NCI-H2196 (cell line): ENCODE data around the gene NFXL1.

Source experiments
- DNase-seq: peaks from one replicate; lab custom pipeline; 2025; ENCODE audit not compliant: unreplicated experiment; lab: John Stamatoyannopoulos, UW

The NFXL1 gene

GRCh38 chr4:47835494-47835893, 78.9 kb downstream of the NFXL1 start:
- no peak for DNase-seq

DNA sequence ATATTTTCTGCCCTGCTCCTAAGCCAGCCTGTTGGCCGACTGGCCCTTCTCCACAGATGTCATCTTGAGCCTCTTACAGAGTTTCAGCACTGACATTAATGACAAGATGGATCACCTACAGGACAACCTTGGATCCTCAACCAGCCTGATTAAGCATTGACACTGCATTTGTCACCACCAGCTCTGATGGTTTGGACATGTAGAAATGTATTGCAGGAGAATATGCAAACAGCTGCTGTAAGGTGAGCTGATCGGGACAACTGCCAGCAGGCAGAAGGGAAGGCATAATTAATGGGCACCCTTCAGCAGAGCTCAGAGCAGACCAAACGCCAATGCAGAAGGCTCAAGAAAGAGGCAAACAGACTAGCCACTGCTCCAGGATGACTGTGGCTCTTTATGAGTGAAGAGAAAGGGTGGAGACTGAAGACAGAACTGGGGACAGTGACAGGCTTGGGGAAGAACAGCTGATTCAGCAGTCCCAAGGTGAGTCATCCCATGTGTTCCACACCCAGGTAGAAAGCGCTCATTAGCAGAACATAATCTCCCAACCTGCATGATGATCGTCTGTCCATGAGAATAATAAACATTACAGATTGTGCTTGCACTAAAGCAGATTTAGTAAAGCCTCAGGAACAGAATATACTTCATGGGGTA, 83.2 kb downstream of the NFXL1 start:
- peak; percentile 50 for DNase-seq

DNA sequence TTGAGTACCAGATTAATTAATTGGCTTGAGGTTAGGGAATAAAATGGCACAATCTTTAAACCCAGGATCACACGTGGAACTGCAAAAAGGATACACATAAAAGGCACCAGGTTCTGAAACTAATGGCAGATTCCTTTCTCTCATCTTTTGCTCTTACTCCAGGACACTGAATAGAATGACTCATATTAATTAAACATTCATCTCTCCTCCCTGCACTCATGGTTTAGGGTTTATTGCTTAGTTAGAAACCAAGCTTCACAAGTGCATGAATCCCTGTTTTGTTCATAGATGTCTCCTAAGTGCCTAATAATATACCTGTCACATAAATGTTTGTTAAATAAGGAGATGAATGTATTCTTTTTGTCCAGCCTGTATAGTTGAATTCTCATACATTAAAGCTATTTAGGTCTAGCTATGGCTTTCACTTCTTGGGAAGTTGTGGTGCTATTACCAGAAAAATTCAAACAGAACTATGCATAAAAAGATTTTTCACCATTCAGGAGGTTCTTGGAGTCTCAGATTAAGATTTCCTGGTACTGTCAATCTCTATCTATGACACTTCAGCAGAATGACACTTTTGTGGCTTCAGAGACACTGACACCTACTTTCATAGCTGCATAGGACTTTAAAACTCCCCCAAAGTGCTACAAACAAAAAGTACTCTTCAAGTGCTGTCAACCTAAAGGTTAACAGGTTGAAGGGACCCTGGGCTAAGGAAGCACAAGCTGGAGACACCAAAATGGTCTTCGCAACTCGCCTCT, 83.9 kb downstream of the NFXL1 start:
- no peak for DNase-seq

DNA sequence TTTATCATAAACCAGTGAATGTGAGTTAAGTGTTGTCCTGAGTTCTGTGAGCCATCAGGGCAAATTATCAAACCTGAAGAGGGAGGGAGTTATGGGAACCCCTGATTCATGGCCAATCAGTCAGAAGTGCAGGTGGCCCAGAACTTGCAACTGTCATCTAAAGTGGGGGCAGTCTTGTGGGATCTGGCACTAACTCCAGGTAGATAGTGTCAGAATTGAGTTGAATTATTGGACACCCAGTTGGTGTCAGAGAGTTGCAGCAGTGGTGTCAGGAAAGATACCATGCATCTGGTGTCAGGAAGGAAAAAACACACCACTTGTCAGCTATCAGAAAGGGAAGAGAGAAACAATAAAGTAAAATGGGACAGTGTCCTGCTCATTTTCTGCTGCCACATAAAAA, 84.9 kb downstream of the NFXL1 start:
- DNase-seq = no peak

- DNase-seq = no peak
Observed at GRCh38 chr4:47827343-47828047, 86.9 kb downstream of the NFXL1 start.

- no peak for DNase-seq
Observed at GRCh38 chr4:47824840-47825239, 89.5 kb downstream of the NFXL1 start.

DNA sequence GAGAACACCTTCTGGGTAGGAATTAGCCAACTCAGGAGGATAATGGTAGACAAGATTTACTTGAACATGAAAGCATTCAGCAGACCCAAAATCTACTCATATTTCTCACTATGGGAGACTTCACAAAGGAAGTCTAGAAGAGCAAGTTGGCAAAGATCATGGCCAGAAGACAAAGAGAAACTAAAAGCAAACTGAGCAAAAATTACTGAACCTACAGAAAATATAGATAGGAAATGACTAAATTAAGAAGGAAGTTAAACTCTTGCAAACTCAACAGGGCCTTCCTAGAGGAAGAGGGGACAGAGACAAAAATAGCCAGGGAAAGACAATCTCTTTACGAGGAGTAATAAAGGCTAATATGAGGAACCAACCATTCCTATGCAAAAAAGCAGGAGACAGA, 95.2 kb downstream of the NFXL1 start:
- no peak for DNase-seq

- no peak for DNase-seq
Observed at GRCh38 chr4:47817275-47817674, 97.1 kb downstream of the NFXL1 start.

DNA sequence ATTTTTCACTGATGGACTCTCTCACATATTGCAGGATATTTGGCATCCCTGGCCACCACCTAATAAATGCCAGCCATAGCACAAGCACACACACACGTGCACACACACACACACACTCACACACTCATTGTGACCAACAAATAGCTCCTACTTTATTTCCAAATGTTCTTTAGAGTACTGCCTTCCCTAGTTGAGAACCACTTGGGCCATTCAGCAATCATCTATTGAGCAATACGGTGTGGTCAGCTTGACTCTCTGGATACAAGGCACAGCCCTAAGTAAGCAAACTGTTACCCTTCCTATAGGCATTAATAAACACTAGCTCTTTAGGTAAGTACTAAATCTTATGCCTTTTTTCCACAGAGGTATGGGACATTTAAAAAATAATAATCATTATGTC, 97.6 kb downstream of the NFXL1 start:
- no peak for DNase-seq

- no peak for DNase-seq
Observed at GRCh38 chr4:47814618-47815295, 99.6 kb downstream of the NFXL1 start.

- DNase-seq = no peak
Observed at GRCh38 chr4:47809654-47810203, 104.7 kb downstream of the NFXL1 start.

DNA sequence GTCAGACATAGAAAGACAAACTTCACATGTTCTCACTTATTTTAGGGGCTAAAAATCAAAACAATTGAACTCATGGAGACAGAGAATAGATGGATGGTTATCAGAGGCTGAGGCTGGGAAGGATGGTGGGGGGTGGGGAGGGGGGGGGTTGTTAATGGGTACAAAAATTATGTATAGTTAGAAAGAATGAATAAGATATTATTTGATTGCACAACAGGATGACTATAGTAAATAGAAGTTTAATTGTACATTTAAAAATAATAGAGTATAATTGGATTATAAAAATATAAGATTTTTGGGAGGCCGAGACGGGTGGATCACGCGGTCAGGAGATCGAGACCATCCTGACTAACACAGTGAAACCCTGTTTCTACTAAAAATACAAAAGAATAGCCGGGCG, 109.8 kb downstream of the NFXL1 start:
- DNase-seq = no peak

DNA sequence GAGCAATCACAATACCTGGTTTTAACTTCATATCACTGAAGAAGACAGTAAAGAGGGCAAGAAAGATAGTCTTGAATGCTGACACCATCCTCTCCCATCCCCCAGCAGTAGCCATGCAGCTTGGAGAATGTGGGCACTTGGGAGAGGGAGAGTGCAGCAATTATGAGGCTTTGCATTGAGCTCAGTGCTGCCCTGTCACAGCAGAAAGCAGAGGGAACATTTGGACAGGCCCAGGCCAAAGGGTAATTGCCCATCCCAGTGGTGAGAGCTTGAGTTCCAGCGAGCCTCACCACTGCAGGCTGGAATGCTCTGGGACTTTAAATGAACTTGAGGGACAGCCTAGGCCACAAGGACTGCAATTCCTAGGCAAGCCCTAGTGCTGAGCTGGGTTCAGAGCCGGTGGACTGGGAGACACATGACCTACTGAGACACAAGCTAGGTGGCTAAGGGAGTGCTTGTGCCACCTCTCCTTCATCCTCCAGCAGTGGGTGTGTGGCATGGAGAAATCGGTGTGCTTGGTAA, 112.8 kb downstream of the NFXL1 start:
- DNase-seq = no peak

- DNase-seq = no peak
Observed at GRCh38 chr4:47798165-47798564, 116.2 kb downstream of the NFXL1 start.
